Fibroblast of lung (primary cell): ENCODE results near the gene FAU. TPM values are rescaled to one million over a fixed set of nuclear protein-coding genes. Genes with fewer than 3 reads are reported as not detected.

Experiments used
- DNase-seq, 2 donors: peaks; one replicate each; pipeline versions ENCODE4 v3.0.0 to v3.0.0-alpha.2; 2010; ENCODE audit warnings: low read depth in 2 of 2
- H2AFZ ChIP-seq: 2 replicates; pipeline ENCODE4 v1.5.1; 2012; ENCODE audit warnings: low read length, control low read depth, inconsistent platforms
- H3K27ac ChIP-seq: 2 replicates; pipeline ENCODE4 v1.5.1; 2011; ENCODE audit warnings: low read length, control low read depth; ENCODE audit not compliant: insufficient read depth
- H3K27me3 ChIP-seq: 2 replicates; pipeline ENCODE4 v1.5.1; 2011; ENCODE audit warnings: mild to moderate bottlenecking, low read length; ENCODE audit not compliant: control insufficient read depth, insufficient read depth
- H3K36me3 ChIP-seq: 2 replicates; pipeline ENCODE4 v1.5.1; 2011; ENCODE audit warnings: low read length; ENCODE audit not compliant: control insufficient read depth, insufficient read depth
- H3K4me1 ChIP-seq: 2 replicates; pipeline ENCODE4 v1.5.1; 2011; ENCODE audit warnings: low read length; ENCODE audit not compliant: control insufficient read depth, insufficient read depth; ENCODE audit errors: extremely low read depth
- H3K4me2 ChIP-seq: 2 replicates; pipeline ENCODE4 v1.5.1; 2011; ENCODE audit warnings: low read length, control low read depth; ENCODE audit not compliant: insufficient read depth; ENCODE audit errors: extremely low read depth
- H3K4me3 ChIP-seq, 4 experiments: fragments of 200-600 bp in 1 of 4; sonication (generic) in 1 of 4; replicated peaks in 1 of 4; 2 replicates each; pipeline ENCODE4 v1.5.1; 2011 to 2016; ENCODE audit warnings: low read length in 4 of 4, low read depth in 3 of 4, mild to moderate bottlenecking in 3 of 4, control low read depth in 2 of 4, inconsistent platforms in 1 of 4, mixed read lengths in 1 of 4; ENCODE audit not compliant: insufficient read depth in 1 of 4; ENCODE audit errors: control extremely low read depth in 1 of 4
- H3K79me2 ChIP-seq: 2 replicates; pipeline ENCODE4 v1.5.1; 2012; ENCODE audit warnings: mild to moderate bottlenecking, low read length, inconsistent platforms; ENCODE audit not compliant: control insufficient read depth, insufficient read depth
- H3K9ac ChIP-seq: 2 replicates; pipeline ENCODE4 v1.5.1; 2011; ENCODE audit warnings: mild to moderate bottlenecking, low read length, control low read depth; ENCODE audit not compliant: insufficient read depth
- H3K9me3 ChIP-seq: 2 replicates; pipeline ENCODE4 v1.5.1; 2012; ENCODE audit warnings: low read depth, low read length; ENCODE audit not compliant: control insufficient read depth, insufficient read depth
- H4K20me1 ChIP-seq: 2 replicates; pipeline ENCODE4 v1.5.1; 2011; ENCODE audit warnings: low read length; ENCODE audit not compliant: control insufficient read depth, insufficient read depth; ENCODE audit errors: extremely low read depth
- EZH2 ChIP-seq: IDR thresholded peaks from 2 replicates; pipeline ENCODE4 v1.5.1; 2012; ENCODE audit warnings: low read length, control low read depth, mild to moderate bottlenecking; ENCODE audit errors: missing control alignments
- polyA plus RNA-seq, 2 donors: library from polyadenylated mRNA; depleted of rRNA in 1 of 2; stranded (reverse) in 1 of 2; unstranded in 1 of 2; fragments of >200 nt; gene quantifications; 2 replicates each; pipeline ENCODE4 v1.2.1, GENCODE V29; 2011 to 2012; ENCODE audit warnings: missing spikeins in 1 of 2
- total RNA-seq: library from RNA; depleted of rRNA; stranded (reverse); fragments of >200 nt; gene quantifications from 2 replicates; pipeline ENCODE4 v1.2.1, GENCODE V29; 2014
- TF ChIP-seq, protein P1 (sequence below), 2 donors: IDR thresholded peaks in 1 of 2; conservative IDR thresholded peaks in 1 of 2; 1 replicate in 1 of 2; 2 replicates in 1 of 2; pipeline ENCODE4 v1.5.1; 2011 to 2012; ENCODE audit warnings: low read length in 2 of 2, control low read depth in 1 of 2, inconsistent platforms in 1 of 2, low read depth in 1 of 2, mild to moderate bottlenecking in 1 of 2

The FAU gene
- total and polyA plus RNA-seq, 2 donors (not counting 1 experiment from before 2014, with no cell fraction given) = 256 to 336 TPM

DNA sequence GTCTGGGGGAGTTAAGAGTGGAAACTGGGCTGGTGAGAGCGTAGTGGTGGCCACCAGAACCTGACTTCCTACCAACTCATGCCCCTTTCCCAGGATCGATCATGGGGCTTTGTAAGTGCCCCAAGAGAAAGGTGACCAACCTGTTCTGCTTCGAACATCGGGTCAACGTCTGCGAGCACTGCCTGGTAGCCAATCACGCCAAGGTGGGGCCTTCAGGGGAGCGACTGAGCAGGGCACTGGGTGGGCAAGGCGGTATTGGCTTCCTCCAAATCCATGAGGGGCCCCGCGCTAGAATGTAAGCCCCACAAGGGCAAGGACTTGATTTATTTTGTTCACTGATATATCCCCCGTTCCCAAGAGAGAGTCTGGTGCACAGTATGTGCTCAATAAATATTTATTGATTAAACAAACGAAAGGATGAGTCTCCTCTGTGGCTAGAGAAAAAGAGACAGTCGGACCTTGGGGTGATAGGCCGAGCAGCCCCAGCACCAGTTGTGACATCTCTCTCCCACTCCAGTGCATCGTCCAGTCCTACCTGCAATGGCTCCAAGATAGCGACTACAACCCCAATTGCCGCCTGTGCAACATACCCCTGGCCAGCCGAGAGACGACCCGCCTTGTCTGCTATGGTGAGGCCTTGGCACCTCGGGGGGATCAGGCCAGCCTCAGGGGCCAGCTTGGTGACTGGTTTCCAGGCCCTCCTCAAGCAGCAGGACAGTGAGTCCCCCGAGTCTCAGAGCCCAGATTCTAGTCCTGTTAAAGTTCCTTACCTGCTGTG, 37.1 kb downstream of the FAU start:
- Histone ChIP-seq H3K4me1 (peaks cover 11% of the 10 kb centered on the region), H3K9me3 (no peaks in the 10 kb centered on the region), H3K27me3 (no peaks in the 10 kb centered on the region), H3K4me3 (peak overlapping the region; percentile 71 to 91 (median 84)), H3K9ac (peak overlapping the region; percentile 95), H4K20me1 (no peaks in the 10 kb centered on the region), H3K36me3 (peaks cover 21% of the 10 kb centered on the region), H2AFZ (no peak overlapping the region), H3K79me2 (peaks cover 40% of the 10 kb centered on the region), H3K27ac (peak overlapping the region; percentile 85), H3K4me2 (peak overlapping the region; percentile 59)
- no peak for TF ChIP-seq EZH2
- TF ChIP-seq, protein P1, sequence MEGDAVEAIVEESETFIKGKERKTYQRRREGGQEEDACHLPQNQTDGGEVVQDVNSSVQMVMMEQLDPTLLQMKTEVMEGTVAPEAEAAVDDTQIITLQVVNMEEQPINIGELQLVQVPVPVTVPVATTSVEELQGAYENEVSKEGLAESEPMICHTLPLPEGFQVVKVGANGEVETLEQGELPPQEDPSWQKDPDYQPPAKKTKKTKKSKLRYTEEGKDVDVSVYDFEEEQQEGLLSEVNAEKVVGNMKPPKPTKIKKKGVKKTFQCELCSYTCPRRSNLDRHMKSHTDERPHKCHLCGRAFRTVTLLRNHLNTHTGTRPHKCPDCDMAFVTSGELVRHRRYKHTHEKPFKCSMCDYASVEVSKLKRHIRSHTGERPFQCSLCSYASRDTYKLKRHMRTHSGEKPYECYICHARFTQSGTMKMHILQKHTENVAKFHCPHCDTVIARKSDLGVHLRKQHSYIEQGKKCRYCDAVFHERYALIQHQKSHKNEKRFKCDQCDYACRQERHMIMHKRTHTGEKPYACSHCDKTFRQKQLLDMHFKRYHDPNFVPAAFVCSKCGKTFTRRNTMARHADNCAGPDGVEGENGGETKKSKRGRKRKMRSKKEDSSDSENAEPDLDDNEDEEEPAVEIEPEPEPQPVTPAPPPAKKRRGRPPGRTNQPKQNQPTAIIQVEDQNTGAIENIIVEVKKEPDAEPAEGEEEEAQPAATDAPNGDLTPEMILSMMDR (conservative IDR thresholded peaks at IDR 0.05 in 1 of 2, IDR thresholded peaks at IDR 0.05 in 1 of 2; ENCODE audit: low read depth in 1 of 2, low read length in 2 of 2) = no peak
- DNase-seq = no peak

DNA sequence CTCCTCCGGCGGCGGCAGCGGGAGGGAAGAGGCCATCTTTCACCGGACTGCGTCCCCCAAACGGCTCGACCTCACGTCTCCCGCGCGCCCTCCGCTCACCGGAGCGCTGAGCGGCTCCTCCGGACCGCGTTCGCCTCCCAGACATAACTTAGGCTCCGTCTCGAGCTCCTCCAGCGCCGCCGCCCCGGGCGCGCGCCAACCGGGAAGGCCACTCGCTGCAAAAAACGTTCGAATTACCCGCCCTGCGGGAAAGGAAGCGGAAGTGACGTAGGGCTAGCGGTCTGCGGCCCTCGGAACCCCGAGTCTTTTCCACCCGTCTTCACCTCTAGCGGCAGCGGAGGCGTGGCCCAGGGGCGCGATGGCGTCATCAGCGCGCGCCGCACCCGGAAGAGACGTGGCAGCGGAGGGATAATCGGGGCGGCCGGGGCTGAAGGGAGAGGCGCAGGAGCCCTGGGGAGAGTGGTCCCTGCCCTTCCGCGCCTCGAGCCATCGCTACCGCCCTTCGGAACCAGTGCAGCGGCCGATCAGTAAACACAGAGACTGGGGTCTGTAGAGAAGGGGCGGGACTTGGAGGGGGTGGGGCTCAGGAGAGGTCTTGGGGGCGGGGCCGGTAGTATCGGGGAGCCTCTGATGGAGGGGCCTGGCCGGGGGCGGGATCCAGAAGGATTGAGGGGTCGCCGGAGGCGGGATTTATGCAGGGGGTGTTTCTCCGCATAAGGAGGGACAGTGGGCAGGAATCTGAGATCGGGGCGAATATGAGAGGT, 37.9 kb downstream of the FAU start, which contains the start of the genes CDCA5 and ZFPL1:
TSS of gene CDCA5 (minus strand) at position 207 of the 764 bp plus-strand sequence. CDS start at position 145, 62 bp downstream.
TSS of gene ZFPL1 (plus strand) at position 389 of the 764 bp plus-strand sequence. CDS start 477 bp downstream, outside the sequence.
- peak within 1 kb of the TSS; percentile 98 for H3K4me2 ChIP-seq
- H3K4me1 ChIP-seq = peaks cover 11% of the 10 kb centered on the region
- H2AFZ ChIP-seq = peak within 1 kb of the TSS; percentile 88
- H3K36me3 ChIP-seq = peaks cover 18% of the 10 kb centered on the region
- H3K9ac ChIP-seq = peak within 1 kb of the TSS; percentile 95
- no peaks in the 10 kb centered on the region for H3K27me3 ChIP-seq
- H3K79me2 ChIP-seq = peaks cover 41% of the 10 kb centered on the region
- peak within 1 kb of the TSS; percentile 85 for H3K27ac ChIP-seq
- TF ChIP-seq EZH2 = no peak
- TF ChIP-seq, protein P1 (conservative IDR thresholded peaks at IDR 0.05 in 1 of 2, IDR thresholded peaks at IDR 0.05 in 1 of 2; ENCODE audit: low read depth in 1 of 2, low read length in 2 of 2) = no peak
- peak; percentile 93 to 96 for DNase-seq
- no peaks in the 10 kb centered on the region for H4K20me1 ChIP-seq
- peak within 1 kb of the TSS; percentile 71 to 91 (median 84) for H3K4me3 ChIP-seq
- no peaks in the 10 kb centered on the region for H3K9me3 ChIP-seq
